HG03575 (cell line): ENCODE data around the gene TSPAN7.

ENCODE experiments used
- ATAC-seq: cut with Tn5 transposase; IDR thresholded peaks from one replicate; pipeline ENCODE4 v1.9.1; 2021; ENCODE audit not compliant: unreplicated experiment, insufficient number of reproducible peaks, low FRiP score; ENCODE audit errors: extremely low read depth

Gene TSPAN7, protein sequence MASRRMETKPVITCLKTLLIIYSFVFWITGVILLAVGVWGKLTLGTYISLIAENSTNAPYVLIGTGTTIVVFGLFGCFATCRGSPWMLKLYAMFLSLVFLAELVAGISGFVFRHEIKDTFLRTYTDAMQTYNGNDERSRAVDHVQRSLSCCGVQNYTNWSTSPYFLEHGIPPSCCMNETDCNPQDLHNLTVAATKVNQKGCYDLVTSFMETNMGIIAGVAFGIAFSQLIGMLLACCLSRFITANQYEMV

GRCh38 chrX:38561126-38561868 is at the start of gene TSPAN7:
TSS of gene TSPAN7 (plus strand) at chrX:38561542. CDS start at chrX:38561547, 5 bp downstream.
- no peak for ATAC-seq

- ATAC-seq: no peak
These were observed 48.1 kb upstream of the TSPAN7 start for GRCh38 chrX:38513112-38513742.

- no peak for ATAC-seq
These were observed 47.1 kb upstream of the TSPAN7 start for GRCh38 chrX:38514016-38514854.

- no peak for ATAC-seq
These were observed 46.1 kb upstream of the TSPAN7 start for GRCh38 chrX:38515291-38515690.

- no peak for ATAC-seq
These were observed 45.1 kb upstream of the TSPAN7 start for GRCh38 chrX:38516196-38516774.

- ATAC-seq: no peak
These were observed 41.7 kb upstream of the TSPAN7 start for GRCh38 chrX:38519651-38520050.

DNA sequence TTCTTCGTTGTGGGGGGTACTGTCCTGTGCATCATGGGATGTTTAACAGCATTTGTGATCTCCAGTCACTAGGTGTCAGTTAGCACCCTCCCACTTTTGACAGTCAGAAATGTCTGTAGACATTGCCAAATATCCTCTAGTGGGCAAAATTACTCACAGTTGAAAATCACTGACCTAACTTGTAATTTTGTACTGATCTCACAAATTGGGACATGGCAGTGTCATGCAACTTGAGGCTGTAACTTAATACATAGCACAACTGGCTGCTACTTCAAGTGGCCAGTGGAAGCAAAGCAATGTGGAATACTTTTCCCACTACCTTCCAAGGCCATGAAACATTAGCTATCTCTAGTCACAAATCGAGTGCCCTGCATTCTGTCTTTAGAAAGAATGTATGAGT is 23.2 kb upstream of the TSPAN7 start:
- ATAC-seq: no peak

DNA sequence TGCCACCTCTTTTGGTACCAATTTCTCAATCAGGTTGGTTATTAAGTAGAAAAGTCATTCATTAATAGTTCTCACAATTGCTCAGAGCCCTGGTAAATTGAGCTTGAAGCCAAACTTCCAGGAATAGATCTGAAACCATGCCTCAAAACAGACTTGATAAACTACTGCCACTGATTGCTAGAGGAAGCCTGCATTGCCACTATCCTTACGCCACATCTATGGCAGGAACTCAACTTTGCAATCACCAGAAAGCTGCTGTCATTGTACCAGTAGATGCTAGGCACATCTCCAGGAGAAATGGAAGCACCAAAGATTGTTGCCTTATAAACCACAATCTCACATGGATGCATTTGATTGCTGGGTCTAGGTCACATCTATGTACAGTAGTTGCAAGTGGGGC is 21.6 kb upstream of the TSPAN7 start:
- ATAC-seq: no peak

- ATAC-seq: no peak
These were observed 12.8 kb upstream of the TSPAN7 start for GRCh38 chrX:38548508-38548907.

GRCh38 chrX:38552721-38553120 is 8.6 kb upstream of the TSPAN7 start:
- ATAC-seq: no peak

GRCh38 chrX:38558686-38559085 is 2.7 kb upstream of the TSPAN7 start:
- ATAC-seq: no peak

DNA sequence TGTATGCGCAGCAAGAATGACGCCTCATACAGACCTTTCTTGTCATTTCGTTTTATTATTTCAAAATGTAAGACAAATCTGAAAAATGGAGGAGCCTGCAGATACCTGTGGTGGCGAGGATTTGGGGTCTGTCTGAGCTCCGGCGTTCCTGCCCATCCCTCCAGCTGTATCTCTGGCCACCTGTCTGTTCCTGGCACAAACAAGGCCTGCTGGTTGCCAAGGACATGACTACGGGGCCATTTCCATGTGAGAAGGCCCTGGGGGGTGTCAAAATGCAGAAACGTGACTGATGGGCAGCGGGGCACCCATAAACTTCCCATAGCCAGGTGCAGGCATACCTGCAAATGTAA is 591 bp upstream of the TSPAN7 start:
- no peak for ATAC-seq

- ATAC-seq: no peak
These were observed 793 bp downstream of the TSPAN7 start for GRCh38 chrX:38561951-38562719.

- ATAC-seq: no peak
These were observed 1.7 kb downstream of the TSPAN7 start for GRCh38 chrX:38563030-38563429.

DNA sequence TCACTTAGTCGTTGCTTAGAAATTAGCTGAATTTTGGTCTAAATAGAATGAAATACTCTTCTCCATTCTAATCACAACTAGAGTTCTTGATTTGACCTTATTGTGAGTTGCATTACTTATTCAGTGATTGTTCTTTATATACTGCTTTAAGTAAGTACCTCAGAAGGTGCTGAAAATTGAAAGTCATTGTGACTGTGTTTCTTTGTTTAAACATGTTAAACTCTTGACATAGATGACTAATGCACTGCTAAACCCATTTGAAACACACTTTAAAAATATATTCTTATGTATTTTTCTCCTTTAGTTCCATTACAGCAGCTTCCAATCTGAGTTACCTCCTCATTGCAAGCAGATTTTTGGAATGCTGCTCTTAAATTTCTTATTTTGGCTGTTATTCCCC is 9.1 kb downstream of the TSPAN7 start:
- ATAC-seq: no peak

- no peak for ATAC-seq
These were observed 9.7 kb downstream of the TSPAN7 start for GRCh38 chrX:38571058-38571457.

DNA sequence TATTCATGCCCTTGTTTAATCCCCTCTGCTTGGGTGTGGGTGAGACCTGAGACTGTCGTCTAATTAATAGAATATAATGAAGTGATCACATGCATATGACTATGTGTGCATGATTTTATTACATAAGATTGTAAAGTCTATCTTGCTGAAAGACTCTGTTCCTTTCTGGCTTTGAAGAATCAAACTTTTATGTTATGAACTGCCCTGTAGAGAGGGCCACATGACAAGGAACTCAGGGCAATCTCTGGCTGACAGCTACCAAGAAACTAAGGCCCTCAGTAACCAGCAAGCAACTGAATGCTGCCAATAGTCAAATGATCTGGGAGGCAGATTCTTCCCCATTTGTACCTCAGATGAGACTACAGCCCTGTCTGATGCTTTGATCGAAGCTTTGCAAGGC is 13.5 kb downstream of the TSPAN7 start:
- ATAC-seq: no peak

DNA sequence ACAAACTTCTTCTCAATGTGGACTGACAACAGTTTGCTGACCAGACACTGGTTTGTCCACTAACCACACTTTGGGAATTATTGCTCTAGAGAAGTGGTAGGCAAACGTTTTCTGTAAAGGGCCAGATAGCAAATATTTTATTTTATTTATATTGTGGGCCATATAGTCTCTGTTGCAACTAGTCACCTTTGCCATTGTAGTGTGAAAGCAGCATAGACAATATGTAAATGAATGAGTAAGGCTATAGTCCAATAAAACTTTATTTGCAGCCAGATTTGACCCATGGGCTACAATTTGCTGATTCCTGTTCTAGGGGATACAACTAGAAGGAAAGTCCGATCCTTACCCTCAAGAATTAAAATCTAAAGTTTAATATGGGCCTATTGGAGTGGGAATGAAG is 14.5 kb downstream of the TSPAN7 start:
- no peak for ATAC-seq
